Hypothalamus (tissue), 51 donors: ENCODE data around the gene ITGA2.

Experiments
- DNase-seq, 51 donors: peaks; one replicate each; lab custom pipeline; 2025; lab: John Stamatoyannopoulos, UW

The ITGA2 gene

GRCh38 chr5:53013857-53014256, 24.7 kb downstream of the ITGA2 start:
- no peak for DNase-seq

DNA sequence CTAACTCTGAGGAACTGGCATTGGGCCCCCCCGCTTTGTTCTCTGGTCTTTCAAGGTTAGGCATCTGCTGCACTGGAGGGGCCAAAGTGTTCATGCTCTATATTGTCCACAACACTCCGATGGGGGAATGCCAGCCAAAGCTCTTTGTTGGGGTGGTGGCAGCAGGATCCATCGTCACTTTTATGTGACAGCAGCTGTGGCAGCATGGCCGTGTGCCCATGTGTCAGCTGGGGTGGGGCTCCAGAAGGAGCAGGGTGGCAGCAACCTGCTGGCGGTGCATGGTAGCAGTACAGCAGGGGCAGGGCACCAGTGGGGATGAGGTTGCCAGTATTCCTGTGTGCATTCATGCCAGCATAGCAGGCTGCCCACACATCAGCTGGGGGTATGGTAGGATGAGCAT, 28.2 kb downstream of the ITGA2 start:
- peak in 32 of 51 donors; percentile 8 to 83 (median 48) for DNase-seq

GRCh38 chr5:53017794-53018391, 28.7 kb downstream of the ITGA2 start:
- DNase-seq: peak in 1 of 51 donors; percentile 22

DNA sequence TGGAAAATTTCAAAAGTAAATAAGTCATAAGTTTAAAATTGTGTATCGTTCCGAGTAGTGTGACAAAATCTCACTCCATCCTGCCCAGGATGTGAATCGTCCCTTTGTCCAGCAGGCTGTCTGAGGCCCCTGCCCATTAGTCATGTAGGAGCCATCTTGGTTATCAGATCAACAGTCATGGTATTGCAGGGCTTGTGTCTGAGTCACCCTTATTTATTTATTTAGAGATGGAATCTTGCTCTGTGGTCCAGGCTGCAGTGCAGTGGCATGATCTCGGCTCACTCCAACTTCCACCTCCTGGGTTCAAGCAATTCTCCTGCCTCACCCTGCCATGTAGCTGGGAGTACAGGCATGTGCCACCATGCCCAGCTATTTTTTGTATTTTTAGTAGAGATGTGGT, 30.2 kb downstream of the ITGA2 start:
- DNase-seq: no peak

DNA sequence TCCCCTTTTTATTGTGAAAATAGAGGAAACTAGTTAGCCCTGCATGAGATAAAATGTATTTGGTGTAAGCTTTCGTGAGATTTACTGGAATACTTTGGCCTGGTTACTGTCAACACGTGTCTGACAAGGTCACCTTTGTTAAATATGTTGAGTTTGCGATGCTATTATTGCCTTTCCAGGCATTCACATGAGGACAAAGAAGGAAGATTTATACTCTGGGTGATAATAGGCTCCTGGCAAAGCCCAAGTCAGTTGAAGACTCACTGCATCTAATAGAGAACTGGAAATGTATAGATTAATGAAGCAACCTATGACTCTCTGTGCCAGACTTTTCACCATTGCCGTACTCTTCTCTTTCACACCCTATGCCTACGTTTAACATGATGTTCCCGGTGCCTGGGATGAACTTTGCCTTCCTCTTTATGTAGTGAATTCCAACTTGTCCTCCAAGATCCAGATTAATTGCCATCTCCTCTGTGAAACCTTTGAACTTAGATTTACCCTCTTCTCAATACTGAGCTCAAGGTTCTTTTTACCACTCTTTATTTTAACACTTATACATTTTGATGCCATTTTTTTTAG, 33.9 kb downstream of the ITGA2 start:
- no peak for DNase-seq

- peak in 1 of 51 donors; percentile 17 for DNase-seq
These were observed 34.8 kb downstream of the ITGA2 start for GRCh38 chr5:53023969-53024368.

DNA sequence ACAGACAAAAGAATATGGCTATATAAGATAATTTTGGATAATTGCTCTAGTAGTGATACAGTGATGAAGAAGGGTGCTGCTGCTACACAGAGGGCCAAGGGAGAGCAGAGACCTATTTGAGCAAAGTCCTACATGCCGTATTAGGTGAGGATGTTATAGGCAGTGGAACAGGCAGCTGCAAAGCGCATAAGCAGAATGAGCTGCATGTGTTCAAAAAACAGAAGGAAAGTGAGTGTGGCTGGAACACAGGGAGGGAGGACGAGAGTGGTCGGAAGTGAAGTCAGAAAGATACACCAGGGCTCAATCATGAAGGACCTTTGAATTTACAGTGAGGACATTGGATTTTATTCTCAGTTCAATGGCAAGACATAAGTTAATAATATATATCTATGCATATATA, 35.4 kb downstream of the ITGA2 start:
- peak in 5 of 51 donors; percentile 2 to 32 (median 11) for DNase-seq

- DNase-seq: peak in 1 of 51 donors; percentile 24
These were observed 36.3 kb downstream of the ITGA2 start for GRCh38 chr5:53025487-53025886.

DNA sequence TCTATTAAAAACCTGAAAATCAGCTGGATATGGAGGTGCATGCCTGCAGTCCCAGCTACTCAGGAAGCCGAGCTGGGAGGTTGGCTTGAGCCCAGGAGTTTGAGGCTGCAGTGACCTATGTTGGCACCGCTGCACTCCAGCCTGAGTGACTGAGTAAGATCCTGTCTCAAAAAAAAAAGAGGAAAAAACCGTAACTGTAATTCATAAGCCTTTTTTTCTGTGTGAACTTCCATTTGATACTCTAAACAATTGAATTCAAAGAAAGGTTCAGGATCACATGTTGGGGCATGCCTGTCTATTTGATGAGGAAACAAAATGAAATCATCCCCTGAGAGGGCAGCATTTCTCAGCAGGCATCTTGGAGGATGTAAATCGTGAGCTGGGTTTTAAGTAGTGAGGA, 38.8 kb downstream of the ITGA2 start:
- peak in 2 of 51 donors; percentile 10 to 19 for DNase-seq

- no peak for DNase-seq
These were observed 40.5 kb downstream of the ITGA2 start for GRCh38 chr5:53029608-53030007.

DNA sequence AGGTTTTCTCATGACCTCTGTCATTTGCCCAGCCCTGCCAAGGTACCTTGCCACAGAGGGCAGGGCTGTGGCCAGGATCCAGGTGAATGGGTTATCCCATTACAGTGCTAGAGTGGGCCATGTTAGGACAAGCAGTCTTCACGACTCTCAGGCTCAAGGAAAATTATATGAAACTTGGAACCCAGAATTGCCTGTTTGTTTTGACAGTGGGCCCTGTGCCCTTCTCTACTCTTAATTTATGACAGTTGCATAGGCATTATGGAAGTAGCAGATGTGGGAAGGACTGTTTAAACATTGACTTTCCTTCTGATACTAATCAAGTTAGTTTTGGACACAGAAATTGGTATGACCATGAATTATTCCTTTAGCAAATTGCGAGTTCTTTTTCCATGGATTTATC, 41.7 kb downstream of the ITGA2 start:
- no peak for DNase-seq

- no peak for DNase-seq
These were observed 42.5 kb downstream of the ITGA2 start for GRCh38 chr5:53031695-53032096.

DNA sequence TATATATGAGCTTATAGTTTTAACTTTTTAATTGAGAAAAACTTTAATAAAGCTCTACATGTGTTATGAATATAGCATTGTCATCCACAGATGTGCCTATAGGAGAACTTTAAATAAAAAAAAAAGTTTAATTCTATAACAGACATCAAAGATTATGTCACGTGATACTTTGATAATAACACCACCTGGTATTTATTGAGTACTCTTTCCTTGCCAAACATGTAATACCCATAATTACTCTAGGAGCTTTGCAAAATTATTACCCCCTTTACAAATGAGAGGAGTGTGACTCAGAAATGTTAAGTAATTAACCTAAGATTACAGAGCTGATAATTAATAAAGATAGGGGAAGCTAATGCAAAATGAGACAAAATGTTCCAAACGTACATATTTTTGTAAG, 43.0 kb downstream of the ITGA2 start:
- DNase-seq: no peak

GRCh38 chr5:53034832-53035231, 45.7 kb downstream of the ITGA2 start:
- no peak for DNase-seq

DNA sequence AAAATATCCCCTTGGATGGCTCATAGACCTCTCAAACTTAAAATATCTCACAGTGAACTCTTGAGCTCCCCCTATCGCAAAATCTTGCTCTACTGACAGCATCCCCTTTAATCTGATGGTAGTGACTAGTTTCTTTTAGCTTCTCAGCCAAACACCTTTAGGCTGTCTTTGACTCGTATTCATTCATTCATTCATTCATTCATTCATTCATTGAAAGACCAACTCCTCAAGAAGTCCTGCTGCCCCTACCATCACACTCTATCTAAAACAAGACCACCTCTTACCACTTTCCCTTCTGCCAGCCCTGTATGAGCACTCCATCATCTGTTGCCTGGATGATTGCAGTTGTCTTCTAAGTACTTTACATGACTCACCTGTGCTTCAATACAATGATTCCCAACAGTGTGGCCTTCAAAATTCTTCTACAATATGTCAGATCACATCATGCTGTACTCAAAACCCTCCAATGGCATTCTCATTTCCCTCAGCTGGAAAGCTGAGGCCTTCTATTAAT, 46.8 kb downstream of the ITGA2 start:
- no peak for DNase-seq

DNA sequence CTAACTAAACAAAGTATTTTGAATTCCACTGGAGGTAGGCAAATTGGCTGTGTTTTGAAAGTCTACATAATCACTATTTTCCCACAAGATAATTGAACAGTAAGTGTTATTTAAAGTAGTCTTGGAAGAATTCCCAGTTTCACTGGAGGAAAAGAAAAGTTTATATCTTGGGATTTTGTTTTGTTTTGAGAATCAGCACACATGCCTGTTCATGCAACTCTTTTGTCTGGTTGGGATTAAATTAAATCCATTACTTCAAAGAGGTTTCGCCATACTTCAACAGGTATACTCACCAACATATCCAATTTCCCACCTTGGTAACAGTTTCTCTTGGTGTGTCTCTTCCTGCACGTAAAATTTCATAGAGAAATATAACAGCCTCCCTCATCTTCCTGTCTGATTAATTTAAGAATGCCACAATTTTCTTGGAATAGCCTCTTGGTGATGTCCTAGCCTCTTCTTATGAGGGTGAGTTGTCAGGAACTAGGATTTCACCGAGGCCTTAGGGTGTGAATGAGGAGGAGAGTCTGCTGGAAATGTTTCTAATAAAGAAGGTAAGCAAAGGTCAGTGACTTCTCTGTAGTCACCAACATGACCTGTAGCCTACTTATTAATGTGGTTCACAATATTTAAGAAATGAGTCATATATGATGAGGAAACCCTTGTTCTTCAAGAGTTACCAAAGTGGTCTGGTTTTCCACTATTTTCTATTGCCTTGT, 48.1 kb downstream of the ITGA2 start:
- DNase-seq: no peak

- no peak for DNase-seq
These were observed 49.2 kb downstream of the ITGA2 start for GRCh38 chr5:53038196-53038847.

DNA sequence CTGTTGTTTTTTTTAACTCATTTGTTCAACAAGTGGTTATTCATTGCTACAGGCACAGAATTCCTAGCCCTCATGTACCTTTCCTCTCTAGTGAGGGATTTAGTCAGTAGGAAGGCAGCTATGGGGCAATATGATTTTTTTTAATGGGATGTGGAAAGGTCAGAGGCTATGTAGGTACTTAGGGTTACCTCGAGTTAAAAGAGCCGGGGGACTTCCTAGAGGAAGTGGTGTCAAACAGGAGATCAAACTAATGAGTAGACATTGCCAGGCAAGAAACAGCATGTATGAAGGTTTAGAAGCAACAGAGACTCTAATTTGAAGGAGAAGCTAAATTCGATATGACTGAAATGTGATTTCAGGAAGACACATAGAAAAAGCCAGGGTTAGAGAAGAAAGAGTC, 50.7 kb downstream of the ITGA2 start:
- no peak for DNase-seq

GRCh38 chr5:53041071-53041692, 52.0 kb downstream of the ITGA2 start:
- no peak for DNase-seq

GRCh38 chr5:53041740-53042139, 52.6 kb downstream of the ITGA2 start:
- no peak for DNase-seq

DNA sequence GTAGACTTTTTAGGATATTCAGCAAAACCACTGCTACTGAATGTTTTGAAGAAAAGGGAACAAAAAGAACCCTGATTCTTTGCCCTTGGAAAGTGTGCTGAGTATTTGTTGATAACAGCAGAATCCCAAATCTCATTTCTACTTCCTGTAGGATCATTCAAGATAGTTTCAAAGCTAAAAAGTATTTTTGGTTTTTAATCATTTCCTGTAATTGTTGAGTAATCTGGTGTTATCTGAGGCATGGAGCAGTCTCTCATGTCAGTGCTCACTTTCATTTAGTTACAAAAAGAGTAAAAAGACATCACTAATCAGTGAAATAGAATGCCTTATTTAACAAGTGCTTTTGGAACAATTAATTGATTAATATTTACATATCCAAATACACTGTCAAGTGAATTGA, 56.1 kb downstream of the ITGA2 start:
- DNase-seq: no peak
